Measurements from ENCODE around the gene BTAF1. TPM values are rescaled to one million over a fixed set of nuclear protein-coding genes. Genes with fewer than 3 reads are reported as not detected.
"Not testable (repeated sequence)": the region's sequence is repeated elsewhere in the genome, so short reads cannot be mapped to it uniquely, and the experiment has no call there.

The BTAF1 gene
- total RNA-seq (2014; rRNA removed; shearing (Covaris generic)), result 23.9 and 25.9 TPM in 2 replicates

DNA sequence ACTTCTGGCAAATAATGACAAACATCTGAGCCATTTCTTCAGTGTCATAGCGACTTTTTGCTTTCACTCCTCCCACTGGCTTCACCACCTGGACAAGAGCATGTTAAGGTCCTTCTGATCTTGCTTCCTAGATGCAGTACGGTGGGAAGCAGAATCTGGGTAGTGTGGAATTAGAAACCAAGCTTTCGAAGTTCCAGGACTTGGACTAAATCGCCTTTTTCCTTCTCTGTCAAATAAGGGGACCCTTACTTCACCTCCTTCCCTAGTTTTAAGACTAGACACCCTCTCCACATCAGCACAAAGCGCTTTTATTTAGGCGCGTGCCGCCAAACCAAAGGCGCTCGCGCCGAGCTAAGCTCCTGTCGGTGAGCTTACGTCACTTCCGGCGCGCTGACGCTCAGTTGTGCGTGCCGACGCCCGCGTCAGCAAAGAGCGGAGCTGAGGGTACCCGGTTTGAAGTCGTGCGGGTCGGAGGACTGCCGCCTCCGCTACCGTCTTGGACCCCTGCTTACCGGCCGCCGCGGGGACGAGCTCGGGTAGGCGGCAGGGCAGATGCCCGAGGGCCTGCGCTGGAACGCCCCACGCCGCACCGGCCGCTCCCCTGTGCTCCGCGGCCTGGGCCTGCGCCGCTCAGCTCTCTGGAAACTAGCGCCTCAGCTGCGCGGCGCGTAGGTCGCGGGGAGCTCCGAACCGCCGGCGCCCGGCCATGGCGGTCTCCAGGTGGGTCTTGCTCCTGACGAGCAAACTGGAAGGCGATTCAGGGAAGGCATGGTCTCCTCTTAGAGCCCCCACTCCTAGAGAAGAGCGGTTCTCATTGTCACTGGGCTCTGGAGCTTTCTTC lies at the start of gene BTAF1:
Gene BTAF1, plus strand, starts transcription at position 400 of the 841 bp plus-strand sequence. Its CDS starts 307 bp downstream, at position 707.
- DNase-seq (ENCODE audit: low spot score), result peak; percentile 88

DNA sequence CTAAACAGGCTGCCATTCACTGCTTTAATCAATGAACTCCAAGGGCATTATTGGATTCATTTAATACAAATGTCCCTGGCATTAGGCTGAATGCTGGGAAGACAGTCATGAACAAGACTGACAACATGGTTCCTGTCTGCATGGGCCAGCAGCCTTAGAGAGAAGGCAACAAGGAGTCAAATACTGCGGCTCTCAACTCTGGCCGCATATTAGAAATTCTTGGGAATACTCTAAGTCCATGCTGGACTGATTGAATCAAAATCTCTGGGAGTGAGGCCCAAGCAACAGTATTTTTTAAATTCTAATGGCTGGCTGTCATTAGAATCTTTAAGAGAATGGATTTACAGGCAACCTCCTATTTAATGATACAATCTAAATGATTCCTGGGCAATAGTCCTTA lies 48.4 kb upstream of the BTAF1 start:
- DNase-seq (ENCODE audit: low spot score), result no peak

DNA sequence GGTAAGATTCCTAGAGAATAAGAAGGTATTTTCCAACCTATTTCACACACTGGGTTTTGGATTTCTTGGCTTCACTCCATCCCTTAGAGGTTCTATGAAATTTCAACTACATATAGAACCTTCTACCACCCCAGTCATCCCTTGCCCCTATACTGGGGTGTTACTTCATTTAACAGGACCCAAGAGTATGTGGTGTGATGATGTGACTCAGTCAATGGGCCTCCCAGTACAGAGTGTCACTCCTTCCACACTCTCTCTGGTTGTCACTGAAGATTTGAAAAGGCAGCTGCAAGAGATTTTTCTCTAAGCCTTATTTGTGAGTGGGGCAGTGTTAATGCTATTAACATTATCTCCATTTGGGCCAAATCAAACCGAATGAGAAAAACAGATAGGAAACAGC lies 47.8 kb upstream of the BTAF1 start:
- DNase-seq (ENCODE audit: low spot score), result no peak

DNA sequence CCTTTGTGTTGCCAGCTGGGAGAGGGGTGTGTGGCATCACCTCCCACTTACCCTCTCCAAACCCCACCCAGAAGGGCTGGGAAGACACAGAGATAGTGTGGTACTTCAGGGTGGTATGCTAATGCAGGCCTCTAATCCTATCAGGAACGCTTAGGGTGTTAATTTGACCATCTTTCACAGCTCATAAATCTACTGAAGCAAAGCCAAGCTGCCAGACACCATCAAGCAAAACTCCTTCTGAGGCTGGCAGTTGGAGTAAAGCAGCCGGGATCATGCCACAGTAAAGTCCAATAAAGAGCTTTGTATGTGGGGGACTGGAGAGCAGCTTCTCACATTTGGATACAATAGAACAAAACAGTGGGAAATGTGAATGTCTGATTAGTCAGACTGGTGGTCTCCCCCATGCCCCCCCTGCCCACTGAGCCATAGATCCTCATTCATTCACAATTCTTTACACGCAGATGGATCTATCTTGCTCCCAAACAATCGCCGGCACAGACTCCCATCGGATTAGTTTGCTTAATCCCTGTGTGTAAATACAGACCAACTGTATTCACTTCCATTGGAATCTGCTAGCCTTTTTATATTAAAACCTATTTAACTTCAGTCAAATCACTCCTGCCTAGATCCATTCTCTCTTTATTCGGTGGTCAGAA lies 43.9 kb upstream of the BTAF1 start:
- DNase-seq (ENCODE audit: low spot score), result no peak

DNA sequence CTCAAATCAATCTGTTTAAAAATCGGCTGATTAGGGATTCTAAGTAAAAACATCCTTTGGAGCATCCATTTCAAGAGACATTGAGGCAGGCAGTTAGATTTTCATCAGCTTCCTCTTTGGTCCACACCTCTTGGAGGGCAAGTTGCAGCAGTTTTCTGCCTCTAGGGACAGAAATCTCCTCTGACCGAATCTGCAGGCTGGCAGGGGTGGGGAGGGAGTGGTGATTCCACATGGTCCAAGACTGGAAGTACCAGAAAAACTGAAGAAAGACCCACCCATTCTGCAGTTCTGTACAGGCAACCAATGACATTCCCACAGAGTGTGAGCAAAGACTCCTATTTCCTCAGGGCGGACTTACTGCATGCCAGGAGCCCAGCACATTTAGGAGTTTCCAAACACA lies 43.3 kb upstream of the BTAF1 start:
- no peak for DNase-seq (ENCODE audit: low spot score)

DNA sequence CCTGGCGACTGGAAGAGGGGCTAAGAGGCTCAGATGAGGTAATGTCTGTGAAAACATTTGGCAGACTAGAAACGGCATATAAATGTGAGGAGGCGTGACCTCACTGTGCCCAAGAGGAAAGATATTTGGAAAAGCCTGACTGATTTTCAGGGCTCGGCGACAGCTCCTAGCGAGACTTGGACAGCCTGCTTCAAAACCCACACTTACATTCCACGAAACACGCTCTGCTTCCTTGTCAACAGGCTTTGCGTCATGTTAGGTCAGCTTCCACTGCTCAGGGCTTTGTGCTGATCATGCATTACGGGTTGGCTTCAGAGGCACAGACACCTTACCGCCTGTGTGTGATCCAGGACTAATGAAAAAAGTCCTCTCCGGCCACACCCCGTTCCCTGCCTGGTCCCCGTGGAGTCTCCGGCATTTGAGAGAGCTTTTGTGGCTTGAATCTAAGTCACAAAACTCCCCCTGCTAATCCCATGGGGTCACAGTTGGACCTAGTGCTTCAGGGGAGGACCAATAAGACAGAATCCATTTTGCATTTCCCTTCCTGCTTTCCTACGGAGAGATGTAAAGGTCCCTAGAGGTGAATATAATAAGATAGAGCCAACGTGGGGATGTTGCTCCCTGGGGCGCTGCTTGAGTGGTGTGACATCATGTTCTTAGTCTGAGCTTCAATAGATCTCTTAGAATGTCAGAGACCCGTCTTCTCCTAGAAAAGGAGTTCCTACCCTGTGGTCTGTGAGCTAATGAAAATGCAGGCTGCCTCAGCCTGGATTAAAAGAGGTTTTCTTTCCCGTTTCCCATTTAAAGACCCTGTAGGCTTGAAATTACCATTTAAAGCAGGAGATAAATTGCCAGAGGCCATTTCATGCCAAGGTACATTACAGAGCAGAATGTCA lies 39.8 kb upstream of the BTAF1 start:
- no peak for DNase-seq (ENCODE audit: low spot score)

DNA sequence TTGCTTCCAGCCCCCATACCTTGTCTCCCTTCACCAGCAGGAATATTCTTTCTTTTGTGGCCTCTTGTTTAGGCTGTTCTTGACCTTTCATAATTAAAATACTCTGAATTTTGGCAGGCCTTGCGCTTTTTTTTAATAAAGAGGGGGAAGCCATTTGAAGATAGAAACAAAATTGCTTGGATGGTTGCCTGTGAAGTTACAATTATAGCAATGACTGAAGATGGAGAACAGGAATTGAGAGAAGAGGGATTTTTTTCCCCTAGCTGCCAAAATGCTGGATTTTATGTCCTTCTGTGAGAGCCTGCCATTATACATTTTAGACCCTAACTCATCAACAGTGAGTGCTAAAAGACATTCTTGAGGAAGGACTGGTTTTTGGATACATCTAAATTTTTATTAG lies 39.0 kb upstream of the BTAF1 start:
- DNase-seq (ENCODE audit: low spot score), result no peak

DNA sequence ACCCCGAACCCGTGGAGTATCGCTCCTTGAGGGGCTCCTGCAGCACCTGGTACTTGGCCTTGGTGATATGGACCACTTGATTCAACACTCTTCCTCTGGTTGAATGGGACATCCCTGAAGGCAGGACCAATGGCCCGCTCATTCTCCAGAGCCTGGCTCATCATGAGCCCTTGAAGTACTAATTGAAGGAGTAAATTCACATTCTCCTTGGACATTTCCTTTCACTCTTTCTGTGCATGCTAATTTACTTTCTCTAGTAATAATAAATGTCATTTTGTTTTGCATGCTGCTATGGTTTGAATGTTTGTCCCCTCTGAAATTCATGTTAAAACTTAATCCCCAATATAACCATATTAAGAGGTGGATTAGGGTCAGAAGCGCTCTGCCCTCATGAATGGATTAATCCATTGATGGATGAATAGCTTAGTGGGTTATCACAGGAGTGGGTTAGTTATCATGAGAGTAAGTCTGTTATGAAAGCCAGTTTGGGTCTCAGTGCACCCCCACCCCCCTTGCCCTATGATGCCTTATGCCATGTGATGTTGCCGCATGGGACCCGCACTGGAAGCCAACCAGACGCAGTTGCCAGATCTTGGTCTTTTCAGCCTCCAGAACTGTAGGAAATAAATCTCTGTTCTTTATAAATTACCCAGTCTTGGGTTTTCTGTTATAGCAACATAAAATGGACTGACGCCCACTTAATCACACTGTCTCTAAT lies 38.0 kb upstream of the BTAF1 start:
- DNase-seq (ENCODE audit: low spot score), result no peak

DNA sequence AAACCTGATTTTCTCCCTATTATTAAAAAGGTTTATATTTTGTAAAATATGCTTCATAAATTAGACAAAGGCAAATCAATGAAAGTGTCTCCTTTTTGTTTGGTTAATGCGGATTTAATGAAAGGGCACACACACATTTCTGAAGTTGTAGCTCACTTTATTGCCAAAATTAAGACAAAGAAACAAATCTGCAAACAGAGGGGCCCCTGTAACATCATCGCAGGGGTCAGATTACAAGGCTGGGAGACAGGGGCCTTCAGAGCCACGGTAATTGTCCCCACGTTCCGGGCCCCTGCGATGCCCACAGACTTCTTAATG lies 36.7 kb upstream of the BTAF1 start:
- no peak for DNase-seq (ENCODE audit: low spot score)

DNA sequence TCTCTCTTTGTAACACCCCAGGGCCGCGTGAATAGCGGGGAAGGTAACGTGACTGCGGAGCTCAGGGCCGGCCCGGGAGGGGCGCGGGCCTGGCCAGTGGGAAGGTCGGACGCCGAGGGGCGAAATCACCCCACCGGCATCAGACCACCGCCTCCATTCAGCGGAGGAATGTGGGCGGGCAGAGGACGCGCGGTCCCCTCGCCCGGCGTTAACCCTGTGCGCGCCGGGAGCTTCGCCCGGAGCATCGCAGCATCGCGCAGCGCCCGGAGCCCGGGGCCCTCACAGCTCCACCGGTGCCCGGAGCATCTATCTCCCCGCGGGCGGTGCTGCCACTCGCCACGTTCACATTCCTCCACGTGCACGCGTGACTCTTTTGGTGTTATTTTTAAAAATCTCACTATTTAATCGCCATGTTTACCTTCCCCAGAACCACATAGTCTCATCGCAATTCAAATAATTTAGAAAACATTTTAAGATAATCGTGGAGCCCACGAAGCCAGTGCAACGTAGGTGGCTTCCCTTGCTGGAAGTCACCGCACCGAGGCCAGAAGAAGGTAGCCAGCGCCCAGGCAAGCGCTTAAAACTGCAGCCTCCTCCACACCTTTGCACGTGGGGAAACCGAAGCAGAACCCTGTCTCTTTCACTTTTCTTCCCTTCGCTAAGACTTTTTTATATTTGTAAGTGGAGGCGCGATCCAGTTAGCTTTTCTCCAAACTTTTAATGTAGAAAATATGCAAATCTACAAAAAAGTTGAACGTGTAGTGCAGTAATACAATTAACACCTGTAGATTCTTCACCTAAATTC lies 36.1 kb upstream of the BTAF1 start:
- no peak for DNase-seq (ENCODE audit: low spot score)

DNA sequence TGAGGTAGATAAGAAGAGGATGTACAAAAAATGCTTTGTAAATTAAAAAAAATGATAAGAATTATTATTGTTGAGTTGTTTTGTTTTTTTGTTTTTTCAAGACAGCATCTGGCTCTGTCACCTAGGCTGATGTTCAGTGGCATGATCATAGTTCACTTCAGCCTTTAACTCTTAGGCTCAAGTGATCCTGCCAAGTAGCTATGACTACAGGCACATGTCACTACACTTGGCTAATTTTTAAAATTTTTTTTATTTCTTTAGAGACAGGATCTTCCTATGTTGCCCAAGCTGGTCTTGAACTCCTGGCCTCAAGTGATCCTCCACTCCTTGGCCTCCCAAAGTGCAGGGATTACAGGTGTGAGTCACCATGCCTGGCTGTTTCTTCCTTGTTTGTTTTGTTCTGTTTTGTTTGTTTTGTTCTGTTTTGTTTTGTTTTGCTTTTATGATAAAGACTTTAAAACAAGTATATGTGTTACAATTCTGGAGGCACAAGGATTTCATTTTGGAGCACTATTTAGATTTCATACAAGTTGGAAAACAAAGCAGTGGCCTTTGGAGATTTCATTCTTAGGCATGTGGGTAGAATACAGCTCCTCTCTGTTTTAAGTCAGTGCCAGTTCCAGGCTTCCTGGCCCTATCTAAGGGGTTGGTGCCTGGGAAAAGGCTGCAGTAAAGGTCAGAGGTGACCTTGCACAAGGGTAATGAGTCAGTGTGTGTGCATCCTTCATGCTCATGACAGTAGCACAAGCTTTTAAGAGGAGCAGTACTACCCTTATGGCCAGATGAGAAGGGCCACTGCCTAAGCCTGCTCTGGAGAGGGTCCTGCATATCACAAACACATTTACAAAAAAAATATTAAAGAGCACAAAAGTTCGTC lies 32.2 kb upstream of the BTAF1 start:
- DNase-seq (ENCODE audit: low spot score), result peak; percentile 42

DNA sequence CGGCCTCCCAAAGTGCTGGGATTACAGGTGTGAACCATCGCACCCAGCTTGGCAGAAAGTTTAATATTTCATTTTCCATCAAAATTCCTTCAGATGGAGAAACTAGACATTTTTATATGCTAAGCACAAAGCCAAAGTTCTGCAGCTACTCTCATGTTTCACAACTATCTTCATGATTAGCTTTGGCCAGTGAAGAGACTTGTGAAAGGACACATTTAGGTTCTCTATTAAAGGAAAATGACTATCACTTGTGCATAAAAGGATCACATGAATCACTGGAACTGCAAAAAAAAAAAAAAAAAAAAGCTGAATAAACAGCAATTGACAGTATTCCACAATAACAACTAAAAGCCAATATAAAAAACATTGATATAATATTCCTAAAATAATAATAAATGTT lies 30.5 kb upstream of the BTAF1 start:
- no peak for DNase-seq (ENCODE audit: low spot score)

DNA sequence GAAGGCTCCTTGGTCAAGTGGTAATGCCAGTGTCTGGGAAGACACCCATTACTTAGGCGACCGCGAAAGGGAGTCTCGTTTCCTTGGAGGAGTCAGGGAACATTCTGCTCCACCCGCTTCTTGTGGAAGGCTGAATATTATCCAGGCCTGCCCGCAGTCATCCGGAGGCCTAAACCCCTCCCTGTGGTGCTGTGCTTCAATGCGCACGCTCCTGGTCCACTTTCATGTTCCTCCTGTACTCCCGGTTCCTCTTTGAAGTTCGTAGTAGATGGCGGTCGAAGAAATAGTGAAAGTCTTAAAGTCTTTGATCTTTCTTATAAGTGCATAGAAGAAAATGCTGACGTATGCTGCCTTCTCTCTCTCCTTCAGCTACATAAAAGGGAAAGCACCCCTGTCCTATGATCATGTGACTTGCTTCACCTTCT lies 29.3 kb upstream of the BTAF1 start:
- not testable (repeated sequence) for DNase-seq (ENCODE audit: low spot score)

DNA sequence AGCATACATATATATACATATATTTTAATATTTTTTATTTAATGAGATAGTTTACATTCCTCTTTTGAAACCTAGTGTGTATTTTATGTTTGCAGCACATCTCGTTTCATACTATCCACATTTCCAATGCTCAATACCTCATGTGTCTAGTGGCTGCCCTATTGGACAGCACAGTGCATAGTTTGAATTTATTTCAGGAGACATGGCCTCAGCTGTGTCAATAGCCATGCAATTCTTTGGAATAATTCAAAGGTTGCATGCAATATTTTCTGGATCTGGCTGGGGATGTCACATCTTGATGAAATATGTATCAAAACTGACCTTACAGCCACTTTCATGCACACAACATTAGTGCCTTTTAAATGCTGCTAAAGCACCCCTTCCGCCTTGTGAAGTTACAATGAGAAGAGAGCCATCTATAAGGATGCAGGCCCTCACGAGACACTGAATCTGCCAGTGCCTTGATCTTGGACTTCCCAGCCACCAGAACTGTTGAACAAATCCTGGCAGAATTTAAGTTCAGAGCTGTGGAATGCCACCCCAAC lies 27.3 kb upstream of the BTAF1 start:
- DNase-seq (ENCODE audit: low spot score), result no peak

DNA sequence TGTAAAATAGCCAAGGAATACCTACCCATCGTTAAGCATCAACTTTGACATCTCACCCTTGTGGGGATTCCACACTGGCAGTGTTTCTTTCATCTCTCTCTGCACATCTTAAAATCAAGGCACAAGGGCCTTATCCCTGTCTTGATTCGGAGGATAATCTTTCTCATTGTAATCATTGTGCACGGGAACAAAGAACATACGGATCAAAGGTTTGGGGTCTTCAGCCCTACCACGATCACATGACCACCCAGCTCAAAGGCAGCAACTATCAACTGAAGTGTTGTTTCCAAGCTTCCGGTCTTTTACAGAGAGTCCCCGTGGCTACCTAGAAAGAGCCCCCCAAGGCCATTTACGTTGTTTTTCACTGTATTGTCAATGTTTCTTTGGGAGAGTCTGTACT lies 26.1 kb upstream of the BTAF1 start:
- DNase-seq (ENCODE audit: low spot score), result no peak

DNA sequence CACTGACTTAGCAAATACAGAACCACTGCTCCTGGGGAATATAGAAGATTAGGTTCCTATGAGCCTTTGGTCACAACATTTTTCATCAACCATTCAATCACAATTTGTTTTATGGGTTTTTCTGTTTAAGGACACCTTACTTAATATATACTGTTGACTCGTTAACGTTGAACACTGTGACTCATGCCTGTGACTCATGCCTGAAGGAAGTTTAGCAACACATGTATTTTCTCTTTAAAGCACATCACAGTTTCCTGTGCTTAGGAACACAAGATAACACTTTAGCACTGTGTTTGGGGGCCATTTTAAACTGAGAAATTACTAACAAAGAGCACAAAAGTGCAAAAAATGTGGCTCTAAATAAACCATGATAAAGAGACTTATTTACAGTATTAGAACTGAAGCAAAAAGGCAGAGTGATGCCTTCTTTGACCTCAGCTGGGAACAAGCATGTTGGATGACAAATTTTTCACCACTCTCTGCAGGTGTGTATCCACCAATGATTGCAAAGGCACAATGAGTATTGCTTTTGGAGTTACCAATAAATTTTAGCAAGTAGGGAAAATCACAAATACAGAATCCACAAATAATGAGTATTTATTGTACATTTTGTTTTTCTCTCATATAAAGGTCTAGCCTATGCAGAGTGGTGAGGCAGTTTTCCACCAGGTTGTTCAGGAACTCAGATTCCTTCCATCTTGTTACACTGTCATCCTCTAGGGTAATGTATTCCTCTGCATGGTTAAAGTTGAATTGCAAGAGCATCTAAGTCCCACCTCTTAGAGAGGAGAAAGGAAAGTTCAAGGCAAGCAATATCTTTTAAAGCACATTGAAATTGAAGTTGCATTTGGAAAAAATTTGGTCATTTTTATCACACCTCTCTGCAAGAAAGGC lies 21.5 kb upstream of the BTAF1 start:
- peak; percentile 92 for DNase-seq (ENCODE audit: low spot score)

DNA sequence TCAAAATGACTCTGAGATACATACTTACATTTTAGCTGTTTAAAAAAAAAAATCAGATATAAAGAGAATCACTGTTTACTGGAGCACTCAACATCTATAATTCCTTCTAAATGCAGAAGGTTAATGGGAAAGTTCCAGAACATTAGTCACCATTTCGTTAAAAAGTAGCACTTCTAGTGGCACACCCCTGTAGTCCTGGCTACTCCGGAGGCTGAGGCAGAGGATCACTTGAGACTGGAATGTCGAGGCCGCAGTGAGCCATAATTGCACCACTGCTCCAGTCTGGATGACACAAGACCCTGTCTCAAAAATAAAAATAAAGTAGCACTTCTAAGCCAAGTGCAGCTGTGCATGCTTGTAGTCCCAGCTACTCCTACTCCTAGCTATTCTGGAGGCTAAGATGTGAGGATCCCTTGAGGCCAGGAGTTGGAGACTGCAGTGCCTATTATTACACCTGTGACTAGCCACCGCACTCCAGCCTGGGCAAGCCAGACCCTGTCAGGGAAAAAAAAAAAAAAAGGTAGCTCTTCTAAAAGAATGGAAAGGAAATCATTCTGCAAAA lies 16.5 kb upstream of the BTAF1 start:
- no peak for DNase-seq (ENCODE audit: low spot score)

DNA sequence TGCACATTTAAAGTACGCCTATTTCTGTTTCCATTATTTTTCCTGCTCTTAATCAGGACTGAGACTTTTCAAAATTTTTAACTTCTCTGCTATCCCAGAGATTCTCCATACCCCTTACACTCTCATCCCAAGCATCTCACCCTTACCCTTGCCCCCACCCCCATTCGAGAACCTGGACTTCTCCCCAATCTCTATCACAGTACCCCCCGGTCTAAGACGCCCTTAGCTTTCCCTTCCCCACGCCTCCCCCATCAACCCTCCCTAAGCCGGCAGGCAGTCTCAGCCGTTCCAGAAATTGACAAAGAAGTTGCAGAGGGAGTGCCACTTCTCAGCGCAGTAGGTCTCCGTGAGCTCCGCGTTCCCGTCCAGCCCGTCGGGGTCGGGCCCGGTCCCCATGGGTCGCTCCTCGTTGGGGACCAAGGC lies 15.6 kb upstream of the BTAF1 start:
- no peak for DNase-seq (ENCODE audit: low spot score)
